DMS53 (cell line): ENCODE data around the gene HOXD1.

ENCODE experiments used
- DNase-seq: peaks from one replicate; lab custom pipeline; 2025; lab: John Stamatoyannopoulos, UW

The HOXD1 gene

DNA sequence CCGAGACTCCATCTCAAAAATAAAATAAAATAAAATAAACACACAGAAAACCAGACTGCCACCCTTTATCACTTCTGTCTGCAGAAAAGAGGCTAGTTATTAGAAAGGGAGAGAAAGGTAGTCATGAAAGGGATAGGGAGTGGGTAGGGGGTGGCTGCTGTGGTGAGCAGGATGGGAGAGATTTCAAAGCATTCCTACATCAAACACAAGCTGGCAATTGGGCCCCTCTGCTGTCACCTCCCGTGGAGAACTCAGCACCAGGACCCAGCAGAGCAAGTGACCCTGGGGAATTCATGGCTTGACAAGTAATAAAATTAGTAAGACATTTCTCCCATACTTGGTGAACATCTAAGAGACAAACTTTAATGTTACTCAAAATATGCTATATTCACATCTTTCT, 3.7 kb upstream of the HOXD1 start:
- DNase-seq: no peak

DNA sequence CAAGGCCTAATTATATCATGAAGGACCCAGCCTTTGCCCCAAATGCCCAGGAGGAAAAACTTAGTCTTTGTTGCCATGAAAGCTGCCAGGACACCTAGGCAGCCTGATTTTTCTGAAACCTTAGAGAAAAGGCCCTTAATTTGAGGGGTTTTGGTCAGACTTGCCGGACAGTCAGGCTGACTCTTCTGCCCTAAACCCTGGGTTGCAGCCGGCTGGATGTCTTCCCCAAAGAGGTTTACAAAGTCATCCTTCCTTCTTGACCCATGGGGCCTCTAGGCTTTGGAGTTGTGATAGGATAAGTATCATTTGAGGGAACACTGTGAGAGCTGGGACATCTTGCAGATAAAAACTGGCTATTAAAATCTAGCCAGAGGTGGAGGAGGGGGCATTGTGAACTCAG, 2.4 kb upstream of the HOXD1 start:
- DNase-seq: no peak

DNA sequence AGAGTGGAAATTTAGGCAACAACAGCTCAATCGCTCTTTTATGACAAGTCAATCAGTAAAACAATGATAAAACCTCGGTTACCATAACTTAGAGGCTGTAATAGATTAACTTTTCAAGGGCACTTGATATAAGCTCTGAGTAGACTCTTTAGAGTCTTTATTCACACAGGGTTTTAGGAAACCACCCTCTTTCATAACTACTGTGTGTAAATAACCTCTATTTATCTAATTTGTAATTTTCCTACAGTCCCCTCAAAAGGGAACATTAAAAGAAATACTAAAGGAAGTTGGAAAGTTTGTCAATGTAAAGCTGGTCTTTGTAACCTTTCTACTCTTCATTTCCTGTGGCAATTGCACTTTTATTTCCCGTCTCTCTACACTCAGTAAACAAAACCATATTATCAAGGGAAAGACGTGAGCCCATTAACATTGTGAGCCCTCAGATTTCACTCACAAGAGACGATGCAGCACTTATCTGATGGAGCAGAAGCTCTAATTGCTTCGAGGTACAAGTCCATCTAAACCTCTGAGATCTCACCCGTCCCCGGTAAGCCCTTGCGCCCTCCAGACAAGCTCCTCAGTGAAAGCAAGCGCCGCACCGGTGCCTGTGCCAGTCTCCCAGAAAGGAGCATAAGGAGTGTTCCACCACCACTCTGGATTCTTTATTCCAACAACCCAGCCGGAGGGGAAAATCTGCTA, 1.1 kb upstream of the HOXD1 start:
- DNase-seq: peak; percentile 74

DNA sequence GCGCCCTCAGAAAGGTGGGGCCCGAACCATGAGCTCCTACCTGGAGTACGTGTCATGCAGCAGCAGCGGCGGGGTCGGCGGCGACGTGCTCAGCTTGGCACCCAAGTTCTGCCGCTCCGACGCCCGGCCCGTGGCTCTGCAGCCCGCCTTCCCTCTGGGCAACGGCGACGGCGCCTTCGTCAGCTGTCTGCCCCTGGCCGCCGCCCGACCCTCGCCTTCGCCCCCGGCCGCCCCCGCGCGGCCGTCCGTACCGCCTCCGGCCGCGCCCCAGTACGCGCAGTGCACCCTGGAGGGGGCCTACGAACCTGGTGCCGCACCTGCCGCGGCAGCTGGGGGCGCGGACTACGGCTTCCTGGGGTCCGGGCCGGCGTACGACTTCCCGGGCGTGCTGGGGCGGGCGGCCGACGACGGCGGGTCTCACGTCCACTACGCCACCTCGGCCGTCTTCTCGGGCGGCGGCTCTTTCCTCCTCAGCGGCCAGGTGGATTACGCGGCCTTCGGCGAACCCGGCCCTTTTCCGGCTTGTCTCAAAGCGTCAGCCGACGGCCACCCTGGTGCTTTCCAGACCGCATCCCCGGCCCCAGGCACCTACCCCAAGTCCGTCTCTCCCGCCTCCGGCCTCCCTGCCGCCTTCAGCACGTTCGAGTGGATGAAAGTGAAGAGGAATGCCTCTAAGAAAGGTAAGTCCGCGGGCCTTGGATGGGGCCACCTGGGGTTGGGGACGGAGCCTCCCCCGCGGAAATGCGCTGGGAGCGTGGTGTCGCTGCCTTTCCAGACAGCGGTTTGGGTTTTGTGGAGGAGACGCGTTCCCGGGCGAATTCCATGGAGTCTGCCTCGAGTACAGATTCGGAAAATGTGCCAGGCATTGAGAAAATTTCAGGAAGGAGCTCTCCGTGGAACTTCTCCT, 559 bp downstream of the HOXD1 start:
- DNase-seq: peak; percentile 72

DNA sequence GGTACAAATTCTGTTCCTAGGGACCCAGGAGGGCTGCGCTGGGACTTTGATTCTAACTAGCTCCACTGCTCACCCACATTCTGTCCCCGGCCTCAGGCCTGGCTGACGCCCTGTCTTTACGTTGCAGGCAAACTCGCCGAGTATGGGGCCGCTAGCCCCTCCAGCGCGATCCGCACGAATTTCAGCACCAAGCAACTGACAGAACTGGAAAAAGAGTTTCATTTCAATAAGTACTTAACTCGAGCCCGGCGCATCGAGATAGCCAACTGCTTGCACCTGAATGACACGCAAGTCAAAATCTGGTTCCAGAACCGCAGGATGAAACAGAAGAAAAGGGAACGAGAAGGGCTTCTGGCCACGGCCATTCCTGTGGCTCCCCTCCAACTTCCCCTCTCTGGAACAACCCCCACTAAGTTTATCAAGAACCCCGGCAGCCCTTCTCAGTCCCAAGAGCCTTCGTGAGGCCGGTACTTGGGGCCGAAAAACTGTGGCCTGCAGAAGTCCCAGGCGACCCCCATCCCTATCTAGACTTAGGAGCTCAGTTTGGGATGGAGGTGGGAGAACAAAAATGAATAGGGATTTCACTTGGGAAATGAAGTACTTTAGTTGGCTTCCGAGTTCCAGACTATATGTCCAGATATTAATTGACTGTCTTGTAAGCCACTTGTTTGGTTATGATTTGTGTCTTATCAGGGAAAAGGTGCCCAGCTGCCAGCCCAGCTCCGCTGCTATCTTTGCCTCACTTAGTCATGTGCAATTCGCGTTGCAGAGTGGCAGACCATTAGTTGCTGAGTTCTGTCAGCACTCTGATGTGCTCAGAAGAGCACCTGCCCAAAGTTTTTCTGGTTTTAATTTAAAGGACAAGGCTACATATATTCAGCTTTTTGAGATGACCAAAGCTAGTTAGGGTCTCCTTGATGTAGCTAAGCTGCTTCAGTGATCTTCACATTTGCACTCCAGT, 1.5 kb downstream of the HOXD1 start:
- no peak for DNase-seq

DNA sequence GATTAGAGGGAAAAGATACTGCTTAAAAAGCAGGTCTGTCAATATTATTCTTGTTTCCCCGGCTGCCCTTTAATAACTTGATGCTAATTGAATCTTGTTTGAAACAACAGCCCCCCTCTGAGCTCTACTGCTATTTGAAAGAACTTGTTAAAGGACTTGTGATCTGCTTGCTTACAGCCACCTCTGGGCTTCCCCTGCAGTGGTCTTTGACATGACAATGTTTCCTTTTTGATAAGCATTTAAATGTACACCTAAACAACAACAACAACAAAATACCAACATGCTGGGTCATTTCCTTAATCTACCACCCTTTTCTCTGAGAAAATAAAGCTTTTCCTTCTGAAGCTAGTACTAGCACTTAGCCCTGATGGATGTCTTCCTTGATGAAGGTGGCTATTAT, 3.9 kb downstream of the HOXD1 start:
- DNase-seq: no peak

DNA sequence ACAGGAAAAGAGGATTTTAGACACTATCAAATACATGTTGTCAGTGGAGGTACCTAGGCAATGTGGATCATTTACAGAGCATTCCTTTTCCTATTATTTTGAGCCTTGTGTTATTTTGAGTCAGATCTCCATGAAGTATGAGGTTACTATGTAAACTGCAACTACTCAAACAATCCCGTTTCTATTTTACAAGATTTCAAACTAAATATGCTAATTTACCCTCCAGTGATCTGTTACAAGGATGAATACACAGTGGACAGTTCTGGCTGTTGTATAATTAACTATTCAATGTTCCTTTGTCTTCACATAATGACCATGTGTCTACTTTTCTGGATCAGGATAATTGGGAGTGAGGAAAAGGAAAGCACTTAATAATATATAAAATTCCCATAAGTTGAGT, 4.6 kb downstream of the HOXD1 start:
- DNase-seq: peak; percentile 25

DNA sequence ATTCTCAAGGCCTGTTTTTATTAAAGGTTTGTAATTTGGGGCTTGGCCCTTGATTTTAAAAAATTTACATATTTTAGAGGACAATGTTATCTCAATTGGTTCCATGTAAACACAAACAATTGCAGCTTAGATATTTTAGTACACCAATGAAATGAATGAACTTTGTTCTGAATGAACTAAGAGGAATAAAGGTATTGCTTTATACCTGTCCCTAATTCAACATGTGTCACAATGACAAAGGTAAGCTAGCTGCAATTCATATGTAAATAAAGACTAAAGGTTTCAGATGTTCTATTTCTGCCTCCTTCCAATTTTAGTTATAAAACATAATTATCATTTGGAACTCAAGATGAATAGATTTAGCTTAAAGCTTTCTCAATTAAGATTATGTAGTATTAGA, 11.4 kb downstream of the HOXD1 start:
- DNase-seq: no peak

DNA sequence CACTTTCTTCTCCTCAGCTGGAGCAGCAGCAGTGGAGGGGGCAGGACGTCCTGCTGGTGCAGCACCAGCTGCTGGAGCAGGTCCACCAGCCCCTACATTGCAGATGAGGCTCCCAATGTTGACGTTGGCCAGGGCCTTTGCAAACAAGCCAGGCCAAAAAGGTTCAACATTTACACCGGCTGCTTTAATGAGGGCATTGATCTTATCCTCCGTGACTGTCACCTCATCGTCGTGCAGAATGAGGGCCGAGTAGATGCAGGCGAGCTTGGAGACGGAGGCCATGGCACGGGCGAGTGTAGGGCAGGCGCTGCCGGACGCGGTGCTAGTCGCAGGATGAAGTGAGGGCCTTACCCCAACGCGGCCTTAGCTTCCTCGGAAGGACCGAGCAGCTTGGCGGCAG, 12.5 kb downstream of the HOXD1 start:
- no peak for DNase-seq

DNA sequence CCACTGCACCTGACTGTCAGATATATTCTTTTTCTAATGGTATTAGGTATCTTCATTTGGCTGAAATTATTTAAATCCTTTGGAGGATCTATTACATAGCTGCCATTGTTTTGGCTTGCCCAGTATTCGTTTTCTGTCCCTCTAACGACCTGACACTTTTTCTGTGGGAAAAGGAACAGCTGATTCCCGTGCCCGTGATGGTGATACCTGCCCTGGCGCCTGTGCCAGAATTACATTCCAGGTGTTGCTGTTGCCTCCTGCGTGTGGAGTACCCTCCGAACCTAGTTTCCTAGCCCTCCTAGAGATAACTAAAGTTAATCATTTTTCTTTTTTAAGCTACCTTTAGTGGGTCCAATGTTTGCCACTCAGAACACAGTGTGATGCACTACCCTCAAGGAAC, 14.0 kb downstream of the HOXD1 start:
- DNase-seq: no peak

DNA sequence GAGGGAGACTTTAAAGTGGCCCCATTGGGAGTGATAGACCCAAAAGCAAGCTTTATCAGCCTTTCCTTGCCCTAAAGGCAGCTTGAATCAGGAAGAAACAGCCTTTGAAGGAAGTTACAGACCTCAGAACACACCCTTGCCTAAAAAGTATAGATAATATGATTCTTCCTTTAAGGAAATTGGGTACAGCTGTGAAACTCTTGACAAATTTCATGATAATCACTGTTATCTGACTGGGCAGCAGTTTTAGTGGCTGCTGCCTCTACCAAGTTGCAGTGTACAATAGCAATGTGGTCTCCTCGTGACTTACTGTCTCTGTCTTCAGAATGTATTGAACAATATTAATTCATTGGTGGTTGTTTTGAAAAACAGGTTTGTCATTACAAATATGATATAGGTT, 16.7 kb downstream of the HOXD1 start:
- DNase-seq: no peak

DNA sequence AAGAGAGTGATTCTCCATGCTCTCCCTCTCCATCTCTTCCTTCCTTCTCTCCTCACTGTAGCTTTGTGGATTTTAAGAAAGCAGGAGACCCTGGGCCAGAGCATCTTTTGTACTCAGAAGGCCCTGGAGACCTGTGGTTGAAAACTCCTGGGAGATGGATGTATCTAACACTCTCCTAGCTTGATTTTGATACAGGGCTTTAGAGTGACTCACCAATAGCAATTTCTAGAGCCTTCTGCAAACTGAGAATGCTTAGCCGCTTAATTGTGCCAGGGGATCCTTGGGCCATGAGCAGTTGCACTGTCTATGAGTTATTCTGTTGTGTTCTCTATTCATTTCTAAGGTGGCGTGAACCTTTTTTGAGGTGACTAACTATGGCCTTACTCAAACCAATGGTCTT, 17.7 kb downstream of the HOXD1 start:
- DNase-seq: no peak

DNA sequence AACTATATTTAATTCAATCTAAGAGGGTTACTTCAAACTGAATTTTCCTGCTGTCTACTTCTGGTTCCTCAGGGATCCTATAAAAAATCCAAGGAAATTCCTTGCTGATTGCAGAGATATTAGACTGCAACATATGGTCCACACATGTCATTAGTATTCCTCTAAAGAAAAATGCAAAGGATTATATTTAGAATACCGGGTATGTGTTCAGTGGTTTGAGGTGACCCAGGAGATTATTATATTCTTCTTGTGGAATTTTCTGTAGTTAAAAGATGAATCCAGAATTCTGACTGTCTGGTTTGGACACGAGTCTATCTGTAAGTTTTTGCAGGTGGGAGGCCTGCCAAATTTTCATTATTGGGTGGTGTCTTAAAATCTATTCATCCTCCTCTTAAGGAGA, 18.2 kb downstream of the HOXD1 start:
- no peak for DNase-seq

DNA sequence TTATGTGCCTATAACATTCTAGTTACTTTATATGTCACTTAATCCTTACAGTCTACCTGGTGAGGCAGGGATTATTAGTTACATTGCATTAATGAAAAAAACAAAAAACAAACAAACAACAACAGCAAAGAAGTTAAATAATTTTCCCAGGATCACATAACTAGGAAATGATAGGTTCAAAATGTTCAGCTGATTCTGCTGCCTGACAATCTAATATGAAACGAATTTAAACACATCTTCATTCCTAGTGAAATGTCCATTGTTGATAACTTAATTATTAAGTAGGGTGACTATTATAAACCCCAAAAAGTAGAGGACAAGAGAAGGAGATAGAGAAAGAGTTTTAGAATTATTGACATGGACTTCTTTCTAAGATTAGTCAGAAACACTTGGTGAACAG, 22.6 kb downstream of the HOXD1 start:
- no peak for DNase-seq

DNA sequence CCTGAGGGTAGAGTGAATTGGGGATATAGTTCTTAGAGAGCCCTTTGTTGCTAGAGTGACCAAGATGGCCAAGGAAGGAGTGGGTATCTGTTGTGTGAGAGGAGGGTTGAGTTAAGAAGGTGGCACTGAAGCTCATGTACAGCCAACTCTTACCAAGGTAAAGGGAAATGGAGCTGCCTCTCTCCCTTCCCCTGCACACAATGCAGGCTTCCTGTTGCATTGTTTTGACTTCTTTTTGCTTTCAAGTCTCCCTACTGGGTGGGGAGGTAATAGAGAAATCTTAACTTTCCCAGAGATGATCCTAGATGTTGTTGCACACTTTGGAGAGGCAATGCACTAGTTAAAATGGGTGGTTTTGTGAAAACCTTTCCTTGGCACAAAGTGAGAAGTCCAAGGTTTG, 23.8 kb downstream of the HOXD1 start:
- no peak for DNase-seq

DNA sequence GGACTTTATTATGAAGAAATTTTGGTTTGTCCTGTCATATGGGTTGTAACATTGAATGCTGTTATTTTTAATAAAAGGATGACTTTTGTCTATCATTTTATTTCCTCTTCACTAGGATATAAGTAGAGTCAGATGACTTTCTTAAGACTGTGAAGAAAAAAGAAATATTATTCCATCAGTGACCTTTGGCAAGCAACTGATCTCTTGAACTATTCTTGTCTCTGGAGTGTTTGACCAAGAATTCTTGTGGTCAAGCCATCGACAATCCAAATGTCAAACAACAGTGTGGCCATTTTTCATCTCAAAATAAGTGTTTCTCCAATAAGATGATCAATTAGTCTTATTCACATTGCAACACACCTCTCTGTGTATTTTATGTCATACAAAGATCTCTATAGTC, 24.9 kb downstream of the HOXD1 start:
- DNase-seq: no peak

DNA sequence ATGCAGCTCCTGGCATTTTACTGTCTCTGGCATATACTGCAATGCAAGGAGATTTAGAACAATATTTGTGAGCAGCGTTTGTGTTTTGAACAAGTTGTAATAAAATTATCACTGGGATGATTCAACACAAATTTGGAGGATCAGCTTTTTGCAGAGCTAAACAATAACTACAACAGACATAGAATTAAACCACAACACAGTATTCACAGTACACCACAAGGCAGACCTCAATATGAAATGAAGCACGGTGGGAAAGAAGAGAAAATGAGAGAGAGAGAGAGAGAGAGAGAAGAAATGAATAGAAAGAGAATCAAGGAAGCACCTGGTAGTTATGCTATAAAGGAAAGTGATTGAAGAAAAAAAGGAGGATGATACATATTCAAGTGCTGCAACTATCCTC, 39.4 kb downstream of the HOXD1 start:
- no peak for DNase-seq

DNA sequence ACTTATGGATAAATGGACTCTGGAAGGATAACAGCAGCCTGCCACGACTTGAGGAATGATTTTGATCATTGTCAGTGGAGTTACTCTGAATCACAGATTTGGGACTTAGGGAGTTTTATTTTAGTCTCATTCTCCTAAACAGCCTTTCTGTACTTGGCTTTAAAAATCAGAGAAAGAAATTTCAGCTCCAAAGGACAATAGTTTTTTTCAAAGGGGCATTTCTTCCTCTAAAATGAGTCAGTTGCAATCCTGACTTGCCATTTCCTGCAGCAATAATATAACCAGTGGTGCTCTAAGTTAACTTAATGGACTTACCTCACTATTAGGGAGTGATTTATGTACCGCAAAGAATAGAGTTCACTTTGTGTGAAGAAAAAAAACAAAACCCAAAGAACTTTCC, 45.7 kb downstream of the HOXD1 start:
- no peak for DNase-seq

DNA sequence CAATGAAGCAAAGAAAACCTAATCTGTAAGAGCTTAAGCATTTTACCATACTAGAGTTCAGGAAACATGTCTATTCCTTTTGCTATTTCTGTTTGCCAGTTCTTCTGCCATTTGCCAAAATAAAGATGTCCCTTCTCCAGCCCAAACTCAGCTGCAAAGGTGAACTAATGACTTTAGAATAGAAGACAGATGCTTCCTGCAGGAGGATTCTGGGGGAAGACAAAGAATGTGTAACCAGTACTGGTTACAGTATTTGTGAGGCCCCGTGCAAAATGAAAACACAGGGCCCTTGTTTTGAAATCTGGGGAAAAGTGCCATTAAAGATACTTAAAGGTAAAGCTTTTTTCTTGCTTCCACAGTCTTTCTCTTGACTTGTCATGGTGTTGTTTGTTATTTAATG, 46.5 kb downstream of the HOXD1 start:
- DNase-seq: no peak

DNA sequence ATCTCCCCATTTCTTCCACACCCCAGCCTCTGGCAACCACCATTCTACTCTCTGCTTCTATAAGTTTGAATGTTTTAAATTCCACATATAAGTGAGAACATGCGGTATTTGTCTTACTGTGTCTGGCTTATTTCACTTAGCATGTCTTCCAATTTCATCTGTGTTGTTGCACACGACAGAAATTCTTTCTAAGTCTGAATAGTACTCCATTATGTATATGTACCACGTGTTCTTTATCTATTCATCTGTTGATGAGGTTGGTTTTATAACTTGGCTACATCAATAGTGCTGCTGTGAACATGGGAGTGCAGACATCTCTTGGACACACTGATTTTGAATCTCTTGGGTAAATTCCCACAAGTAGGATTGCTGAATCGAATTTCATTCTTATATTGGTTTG, 49.0 kb downstream of the HOXD1 start:
- DNase-seq: no peak

DNA sequence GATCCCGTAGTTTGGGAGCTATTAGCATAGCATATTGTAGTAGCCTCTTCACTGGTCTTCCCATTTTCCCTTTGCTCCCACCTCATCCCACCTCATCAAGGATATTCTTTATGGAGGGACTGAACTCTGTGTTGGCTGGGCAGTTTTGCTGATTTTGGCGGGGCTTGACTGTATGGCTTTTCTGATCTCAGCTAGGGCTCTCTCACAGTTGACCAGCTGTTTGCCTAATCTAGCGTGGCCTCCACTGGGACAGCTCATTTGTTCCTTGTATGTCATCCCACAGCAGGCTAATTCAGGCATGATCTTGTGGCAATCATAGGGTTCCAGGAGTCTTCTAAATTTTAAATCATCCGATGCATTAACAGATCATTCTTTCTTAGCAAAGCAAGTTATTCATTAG, 50.6 kb downstream of the HOXD1 start:
- DNase-seq: no peak

DNA sequence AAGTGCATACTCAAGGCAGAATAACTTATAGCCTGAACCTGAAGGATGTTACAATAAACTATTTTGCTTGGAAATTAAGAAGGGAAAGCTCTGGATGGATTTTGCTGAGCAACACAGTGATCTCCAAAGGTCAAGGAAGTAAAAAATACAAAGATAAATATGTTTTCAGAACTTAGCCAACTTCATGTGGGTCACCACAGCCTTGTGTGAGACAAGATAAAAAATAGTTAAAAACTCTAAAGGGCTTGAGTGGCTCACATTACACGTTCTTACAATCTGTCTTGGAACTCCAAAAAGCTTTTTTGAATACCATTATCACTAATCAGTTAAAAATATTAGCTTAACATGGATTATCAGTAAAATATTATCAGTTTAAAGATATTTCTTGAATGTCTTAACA, 51.8 kb downstream of the HOXD1 start:
- DNase-seq: no peak
